MM.1S (cell line): ENCODE results near the gene RAB10.

Experiments
- CTCF ChIP-seq: fragments of 300-600 bp; sonication (generic); IDR thresholded peaks from 2 replicates; pipeline ENCODE4 v1.5.1; 2016; ENCODE audit warnings: antibody characterized with exemption, low read length, mixed read lengths
- EZH2phosphoT487 ChIP-seq: fragments of 300-600 bp; sonication (generic); IDR thresholded peaks from 2 replicates; pipeline ENCODE4 v1.6.1; 2018; ENCODE audit warnings: antibody characterized with exemption, low read length

GRCh38 chr2:26179446-26179913 lies 145.6 kb downstream of the RAB10 start:
- no peak for TF ChIP-seq CTCF
- no peak for TF ChIP-seq EZH2phosphoT487
